GM23248 (cell line): ENCODE measurements around the gene RALGPS1.

ENCODE experiments used
- EZH2 ChIP-seq: fragments of 200-600 bp; sonication (generic); IDR thresholded peaks from 2 replicates; pipeline ENCODE4 v1.6.1; 2018; ENCODE audit warnings: antibody characterized with exemption, mild to moderate bottlenecking; ENCODE audit not compliant: insufficient read depth, poor library complexity, severe bottlenecking
- EZH2phosphoT487 ChIP-seq: fragments of 200-600 bp; sonication (generic); IDR thresholded peaks from 2 replicates; pipeline ENCODE4 v1.6.1; 2018; ENCODE audit warnings: antibody characterized with exemption, moderate library complexity, mild to moderate bottlenecking, low read depth; ENCODE audit not compliant: insufficient read depth

GRCh38 chr9:127241354-127241753 is 326.8 kb downstream of the RALGPS1 start:
- no peak for TF ChIP-seq EZH2phosphoT487
- TF ChIP-seq EZH2: no peak
